Adrenal gland (tissue), 12 donors: ENCODE results near the gene ACBD6. TPM values are rescaled to one million over a fixed set of nuclear protein-coding genes. Genes with fewer than 3 reads are reported as not detected.

Source experiments
- DNase-seq, 7 donors: peaks; one replicate each; pipeline ENCODE4 v3.0.0-alpha.2; 2019 to 2020
- H3K27ac ChIP-seq, 5 donors: fragments of 200-600 bp; sonication (generic) in 4 of 5; 1 replicate in 3 of 5; 2 replicates in 2 of 5; pipeline versions ENCODE4 v1.5.1 to v1.8.0; 2016 to 2020; ENCODE audit warnings: mild to moderate bottlenecking in 1 of 5
- H3K27me3 ChIP-seq: fragments of 200-600 bp; 2 replicates; pipeline ENCODE4 v1.8.0; 2021
- H3K36me3 ChIP-seq, 2 donors: fragments of 200-600 bp; replicated peaks in 1 of 2; 1 replicate in 1 of 2; 2 replicates in 1 of 2; pipeline versions ENCODE4 v1.5.1 to v1.8.0; 2018 to 2022
- H3K4me1 ChIP-seq, 2 donors: fragments of 200-600 bp; replicated peaks in 1 of 2; 1 replicate in 1 of 2; 2 replicates in 1 of 2; pipeline versions ENCODE4 v1.5.1 to v1.8.0; 2018 to 2021
- H3K4me3 ChIP-seq, 4 donors: fragments of 200-600 bp; sonication (generic) in 3 of 4; one replicate each; pipeline ENCODE4 v1.5.1; 2016 to 2018
- H3K9me3 ChIP-seq, 3 donors: fragments of 200-600 bp; sonication (generic) in 1 of 3; replicated peaks in 1 of 3; 1 replicate in 2 of 3; 2 replicates in 1 of 3; pipeline versions ENCODE4 v1.5.1 to v1.8.0; 2016 to 2021
- CTCF ChIP-seq, 6 experiments: fragments of 450-650 bp in 4 of 6; fragments of 200-600 bp in 2 of 6; sonication (generic) in 1 of 6; IDR thresholded peaks; 1 replicate in 5 of 6; 2 replicates in 1 of 6; pipeline versions ENCODE4 v1.5.1 to v1.8.0; 2016 to 2021; ENCODE audit warnings: antibody characterized with exemption in 6 of 6, mild to moderate bottlenecking in 2 of 6, moderate library complexity in 1 of 6
- POLR2A ChIP-seq, 2 donors: fragments of 450-650 bp; IDR thresholded peaks; one replicate each; pipeline ENCODE4 v1.6.1; 2017; ENCODE audit warnings: antibody characterized with exemption in 2 of 2, mild to moderate bottlenecking in 2 of 2, moderate library complexity in 1 of 2
- WGBS, 4 donors: extraction: QIAGEN DNeasy Blood & Tissue Kit in 2 of 4; methylation state at CpG; one replicate each; pipeline versions ENCODE4 v1.1.5 to v1.1.7; 2013 to 2017; 5-methylcytosine and 5-hydroxymethylcytosine counted together
- intact Hi-C, 2 donors: fragments of 100-400 bp; cut with DNase I; formaldehyde crosslinking; loops; one replicate each; pipeline versions ENCODE4 v1.14.1 to v1.15.0; 2022 to 2023
- polyA plus RNA-seq, 3 donors: library from polyadenylated mRNA; stranded (reverse); fragments of 200-250 nt in 2 of 3; fragments of 350-450 nt in 1 of 3; fragmentation: Illumina TruSeq in 1 of 3; extraction: RNeasy Lipid Tissue Mini Kit (QIAGEN cat#74804) in 1 of 3; gene quantifications; one replicate each; pipeline ENCODE4 v1.2.3, GENCODE V29; 2013 to 2014
- total RNA-seq, 9 donors: library from RNA; depleted of rRNA in 4 of 9; stranded (reverse); fragments of >200 nt in 4 of 9; fragments of 120-200 nt in 1 of 9; fragmentation: NEBNext Ultra II Directional in 1 of 9; extraction: Animal tissue kit (Norgen Biotek cat#: 25700) in 1 of 9; gene quantifications; one replicate each; pipeline versions ENCODE4 v1.1.0 to v1.2.4, GENCODE V29; 2013 to 2023
- donor health status: healthy with polysubstance abuse.
- donor health status: Bipolar disorder and iron deficiency.
- donor health status: DM: yes; HTN: yes; CAD: no.
- donor health status: DM: no; HTN: no; CAD: no.
- donor health status: DM: no; HTN: no; CAD: no.
- donor health status: DM: yes; HTN: yes; CAD: no.

Gene ACBD6
- total and polyA plus RNA-seq, 12 donors = 28.7 to 75.1 (median 36.6) TPM

GRCh38 chr1:180548686-180549317 is 46.4 kb upstream of the ACBD6 start:
- H3K27me3 ChIP-seq = no peaks in the 10 kb centered on the region
- H3K27ac ChIP-seq = no peak overlapping the region
- H3K4me1 ChIP-seq = no peaks in the 10 kb centered on the region
- H3K9me3 ChIP-seq = no peaks in the 10 kb centered on the region
- no peak overlapping the region for H3K4me3 ChIP-seq
- H3K36me3 ChIP-seq = no peaks in the 10 kb centered on the region
- no peak for DNase-seq
- intact Hi-C loops = no loop called here
- 88 to 93% (median 89%) methylated on average over 7 of the region's 7 CpGs for WGBS, 4 donors
- TF ChIP-seq POLR2A (IDR thresholded peaks at IDR 0.05) (no peak), CTCF (IDR thresholded peaks at IDR 0.05) (no peak)

GRCh38 chr1:180545991-180546390 is 43.6 kb upstream of the ACBD6 start:
- intact Hi-C loops = no loop called here
- no peaks in the 10 kb centered on the region for H3K27me3 ChIP-seq
- 94 to 95% (median 94%) methylated on average over 1 of the region's 1 CpG for WGBS, 4 donors
- no peak for DNase-seq
- no peaks in the 10 kb centered on the region for H3K36me3 ChIP-seq
- TF ChIP-seq POLR2A (IDR thresholded peaks at IDR 0.05) (no peak), CTCF (IDR thresholded peaks at IDR 0.05) (no peak)
- peaks cover 0 to under 1% of the 10 kb centered on the region in 2 donors for H3K4me1 ChIP-seq
- H3K27ac ChIP-seq = no peak overlapping the region
- no peaks in the 10 kb centered on the region for H3K9me3 ChIP-seq
- no peak overlapping the region for H3K4me3 ChIP-seq

GRCh38 chr1:180544050-180544449 is 41.7 kb upstream of the ACBD6 start:
- 80 to 88% (median 87%) methylated on average over 3 to 4 of the region's 4 CpGs for WGBS, 4 donors
- no peak overlapping the region for H3K27ac ChIP-seq
- intact Hi-C loops = no loop called here
- TF ChIP-seq CTCF (IDR thresholded peaks at IDR 0.05) (no peak), POLR2A (IDR thresholded peaks at IDR 0.05) (no peak)
- no peak for DNase-seq
- H3K9me3 ChIP-seq = no peaks in the 10 kb centered on the region
- no peaks in the 10 kb centered on the region for H3K27me3 ChIP-seq
- H3K4me1 ChIP-seq = peaks cover 0 to 7% of the 10 kb centered on the region in 2 donors
- H3K36me3 ChIP-seq = no peaks in the 10 kb centered on the region
- H3K4me3 ChIP-seq = no peak overlapping the region

- WGBS, 4 donors = 62 to 80% (median 65%) methylated on average over 2 of the region's 2 CpGs
- Histone ChIP-seq H3K27ac (no peak overlapping the region), H3K9me3 (no peaks in the 10 kb centered on the region), H3K36me3 (no peaks in the 10 kb centered on the region), H3K4me3 (no peak overlapping the region), H3K27me3 (no peaks in the 10 kb centered on the region), H3K4me1 (peaks cover 0 to 7% of the 10 kb centered on the region in 2 donors)
- no peak for DNase-seq
- intact Hi-C loops = no loop called here
- TF ChIP-seq POLR2A (IDR thresholded peaks at IDR 0.05) (no peak), CTCF (IDR thresholded peaks at IDR 0.05) (no peak)
Observed at GRCh38 chr1:180542838-180543145, 40.4 kb upstream of the ACBD6 start.
